GM10847 (cell line): Measurements from ENCODE around the gene ST6GALNAC2.

Experiments used
- POLR2A ChIP-seq: IDR thresholded peaks from 2 replicates; pipeline ENCODE4 v1.6.1; 2011; ENCODE audit not compliant: insufficient read length; ENCODE audit errors: extremely low read depth

Gene ST6GALNAC2

DNA sequence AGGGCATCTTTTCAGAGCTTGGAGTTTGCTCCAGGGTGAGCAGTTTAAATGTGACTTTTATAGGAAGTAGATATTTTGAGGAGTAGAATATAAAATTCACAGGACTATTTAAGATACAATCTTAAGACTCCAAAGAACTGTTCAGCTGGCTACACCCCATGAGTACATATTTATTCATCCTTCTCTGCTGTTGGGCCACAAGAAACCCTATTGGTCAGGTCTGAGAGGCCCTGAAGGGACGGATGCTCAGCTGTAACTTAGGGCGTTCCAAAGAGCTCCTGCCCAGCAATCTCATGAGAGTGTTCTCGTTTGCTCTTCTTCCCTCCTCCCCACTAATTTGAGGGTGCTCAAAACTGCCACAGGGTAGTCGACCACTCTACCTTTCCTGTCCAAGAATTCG is 7.3 kb downstream of the ST6GALNAC2 start:
- no peak for TF ChIP-seq POLR2A

GRCh38 chr17:76577876-76578275 is 7.8 kb downstream of the ST6GALNAC2 start:
- no peak for TF ChIP-seq POLR2A

DNA sequence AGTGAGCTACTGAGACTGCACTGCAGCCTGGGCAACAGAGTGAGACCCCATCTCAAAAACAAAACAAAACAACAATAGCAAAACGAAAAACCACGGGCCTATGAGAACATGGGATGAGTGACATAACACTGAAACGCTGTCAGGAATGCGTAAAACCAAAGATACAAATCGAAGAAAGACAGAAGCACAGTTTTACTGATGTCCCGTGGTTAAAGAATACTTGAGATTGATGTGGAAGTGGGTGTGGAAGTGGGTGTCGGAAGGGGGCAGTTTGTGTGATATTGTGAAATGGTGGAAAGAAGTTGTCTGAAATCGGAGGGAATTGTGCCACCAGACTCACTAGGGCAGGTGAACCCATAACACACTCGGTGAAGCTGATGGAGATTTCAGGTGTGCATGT is 9.5 kb downstream of the ST6GALNAC2 start:
- no peak for TF ChIP-seq POLR2A

DNA sequence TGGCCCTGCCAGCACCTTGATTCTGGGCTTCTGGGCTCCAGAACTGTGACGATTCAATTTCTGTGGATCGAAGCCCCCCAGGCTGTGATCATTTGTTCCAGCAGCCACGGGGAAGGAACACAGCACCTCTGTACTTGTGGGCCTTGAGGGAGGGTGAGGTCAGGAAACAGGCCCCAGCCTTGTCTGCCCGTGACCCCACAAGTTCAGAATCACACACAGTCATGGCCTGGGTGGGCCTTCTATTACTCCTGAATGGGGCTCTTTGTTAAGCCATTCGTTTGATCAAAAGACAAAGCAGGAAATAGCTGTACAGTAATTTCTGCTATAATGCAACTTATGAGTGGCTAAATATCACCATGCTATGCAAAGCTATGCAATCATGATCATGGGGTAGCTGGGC is 10.1 kb downstream of the ST6GALNAC2 start:
- no peak for TF ChIP-seq POLR2A

GRCh38 chr17:76574166-76574565 is 11.5 kb downstream of the ST6GALNAC2 start:
- TF ChIP-seq POLR2A: no peak

- TF ChIP-seq POLR2A: no peak
Observed at GRCh38 chr17:76573096-76573495, 12.6 kb downstream of the ST6GALNAC2 start.

- TF ChIP-seq POLR2A: no peak
Observed at GRCh38 chr17:76572201-76572910, 13.3 kb downstream of the ST6GALNAC2 start.

- no peak for TF ChIP-seq POLR2A
Observed at GRCh38 chr17:76570877-76571471, 14.7 kb downstream of the ST6GALNAC2 start.

DNA sequence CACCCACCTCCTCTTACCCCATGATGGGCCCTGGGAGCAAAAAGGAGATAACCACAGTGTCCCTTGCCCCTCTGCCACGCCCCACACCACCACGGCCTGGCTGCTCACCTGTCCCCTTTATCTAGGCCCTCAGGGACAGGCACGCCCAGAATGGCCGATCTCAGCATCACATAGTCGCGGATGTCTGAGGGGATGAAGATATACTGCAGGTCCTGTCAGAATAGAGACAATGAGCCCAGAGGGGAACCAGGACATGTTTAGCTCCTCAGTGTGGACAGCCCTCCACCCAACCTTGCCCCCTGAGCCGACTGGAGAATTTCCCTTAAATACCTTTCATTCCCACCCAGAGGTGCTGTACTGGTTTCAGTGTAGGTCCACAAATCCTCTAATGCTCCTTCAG is 15.2 kb downstream of the ST6GALNAC2 start:
- no peak for TF ChIP-seq POLR2A

DNA sequence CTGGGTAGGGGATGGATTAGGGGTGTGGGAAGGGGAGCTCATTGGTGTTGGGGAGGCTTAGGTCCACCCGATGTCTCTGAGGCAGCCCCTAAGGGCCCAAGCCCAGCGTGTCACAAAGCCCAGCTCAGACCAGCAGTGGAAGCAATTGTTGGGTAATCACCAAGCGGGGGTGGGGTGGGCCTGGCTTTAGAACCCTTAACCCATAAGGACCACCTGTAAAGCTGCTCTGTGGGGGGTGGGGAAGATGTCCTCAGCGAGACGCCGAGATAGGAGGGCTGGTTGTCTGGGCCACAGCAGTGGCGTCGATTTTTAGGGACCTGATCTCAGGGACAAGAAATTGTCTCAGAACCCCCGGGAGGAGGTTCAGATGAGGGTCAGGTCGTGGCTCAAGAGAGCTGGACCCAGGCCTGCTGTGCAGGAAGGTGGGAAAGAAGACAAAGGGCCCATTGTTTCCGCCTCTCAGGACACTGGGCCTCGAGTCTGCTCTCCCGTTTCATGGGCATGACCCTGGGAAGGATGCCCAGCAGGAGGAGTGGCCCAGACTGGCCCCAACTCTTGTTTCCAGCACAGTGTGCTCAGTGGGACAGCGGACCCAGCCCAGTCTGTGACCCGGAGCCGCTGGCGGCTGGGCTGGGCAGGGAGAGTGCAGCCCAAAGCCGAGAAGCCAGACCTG is 15.9 kb downstream of the ST6GALNAC2 start:
- no peak for TF ChIP-seq POLR2A

GRCh38 chr17:76568811-76569221 is 16.8 kb downstream of the ST6GALNAC2 start:
- TF ChIP-seq POLR2A: no peak

DNA sequence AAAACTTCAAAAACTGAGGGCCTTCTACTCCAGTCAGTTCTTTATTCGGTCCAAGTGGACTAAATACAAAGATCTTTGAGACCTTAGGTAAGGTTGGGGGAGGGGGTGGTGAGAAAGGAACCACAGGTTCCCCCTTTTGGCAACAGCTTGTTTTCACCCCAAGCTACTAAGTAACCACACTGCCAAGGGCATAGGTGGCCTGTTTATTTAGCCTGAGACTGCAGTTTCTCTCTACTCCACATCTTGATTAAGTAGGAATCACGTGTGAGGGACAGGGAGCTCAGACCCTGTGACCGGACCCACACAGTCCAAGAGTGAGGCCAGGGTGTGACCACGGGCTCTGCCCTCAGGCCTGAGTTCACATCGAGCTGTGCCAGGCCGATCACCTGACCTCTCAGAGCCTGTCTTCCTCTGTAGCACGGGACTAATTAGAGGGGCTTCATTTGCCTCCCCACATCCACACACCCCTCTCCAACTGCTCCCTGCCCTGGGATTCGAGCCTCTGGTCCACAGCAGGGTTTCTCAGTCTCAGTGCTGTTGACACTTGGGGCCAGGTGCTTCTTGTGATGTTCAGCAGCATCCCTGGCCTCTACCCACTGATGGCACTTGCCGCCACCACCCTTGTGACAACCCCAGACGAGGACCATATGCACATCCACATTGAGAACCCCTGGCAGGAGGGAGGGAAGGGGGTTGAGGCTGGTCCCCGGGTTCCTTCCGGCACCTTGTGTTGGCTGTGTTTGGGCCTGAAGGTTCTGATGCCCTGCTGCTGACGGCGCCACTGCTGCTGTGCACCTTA is 17.8 kb downstream of the ST6GALNAC2 start:
- TF ChIP-seq POLR2A: no peak

DNA sequence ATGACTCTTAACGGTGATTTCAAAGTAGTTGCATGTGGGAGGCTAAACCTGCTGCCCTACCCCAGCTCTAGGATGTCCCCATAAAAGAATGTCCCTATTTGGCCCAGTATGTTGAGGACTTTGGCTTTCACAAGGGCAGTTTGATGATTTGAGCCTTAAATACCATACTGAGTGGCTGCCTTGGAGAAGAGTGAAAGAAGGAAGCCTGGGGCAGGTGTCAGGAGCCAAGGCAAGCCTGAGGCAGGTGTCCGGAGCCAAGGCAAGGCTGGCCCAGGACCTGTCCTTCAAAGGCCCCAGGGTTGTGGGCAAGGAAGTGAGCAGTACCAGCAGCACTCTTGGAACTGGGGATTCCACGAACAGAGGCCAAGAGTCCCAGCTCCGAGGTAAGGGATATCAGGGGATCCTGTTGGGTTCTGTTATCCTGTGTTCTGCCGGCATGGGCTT is 18.6 kb downstream of the ST6GALNAC2 start:
- TF ChIP-seq POLR2A: no peak

- no peak for TF ChIP-seq POLR2A
Observed at GRCh38 chr17:76566613-76566943, 19.1 kb downstream of the ST6GALNAC2 start.

- TF ChIP-seq POLR2A: no peak
Observed at GRCh38 chr17:76565728-76566612, 19.7 kb downstream of the ST6GALNAC2 start.
